Inferior parietal cortex (tissue), 1 donor: ENCODE data around the gene HSPBAP1.
"Not testable (repeated sequence)": the region's sequence is repeated elsewhere in the genome, so short reads cannot be mapped to it uniquely, and the experiment has no call there.

Experiments
- DNase-seq: peaks from one replicate; pipeline ENCODE4 v3.0.0-alpha.2; 2016; ENCODE audit errors: extremely low spot score

Gene HSPBAP1

DNA sequence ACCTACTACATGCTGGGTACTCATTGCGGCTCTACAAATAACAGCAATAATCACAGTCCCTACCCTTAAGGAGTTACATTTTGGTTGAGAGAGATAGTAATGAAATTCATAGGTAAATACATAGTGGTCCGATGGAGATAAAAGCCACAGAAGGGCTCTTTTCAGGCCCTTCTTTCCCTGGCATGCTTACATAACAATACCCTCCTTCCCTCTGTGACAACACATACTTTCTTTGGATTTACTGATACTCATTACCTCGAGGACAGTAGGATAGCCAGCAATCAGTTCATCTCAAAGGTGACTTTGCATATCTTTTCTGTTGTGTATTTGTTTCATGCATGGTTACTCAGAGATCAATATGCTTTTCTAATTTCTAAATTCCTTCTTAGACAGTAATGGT, 54.5 kb downstream of the HSPBAP1 start:
- DNase-seq = no peak

- DNase-seq = not testable (repeated sequence)
These were observed 60.7 kb downstream of the HSPBAP1 start for GRCh38 chr3:122732682-122733525.

GRCh38 chr3:122730240-122730639, 63.4 kb downstream of the HSPBAP1 start:
- no peak for DNase-seq

DNA sequence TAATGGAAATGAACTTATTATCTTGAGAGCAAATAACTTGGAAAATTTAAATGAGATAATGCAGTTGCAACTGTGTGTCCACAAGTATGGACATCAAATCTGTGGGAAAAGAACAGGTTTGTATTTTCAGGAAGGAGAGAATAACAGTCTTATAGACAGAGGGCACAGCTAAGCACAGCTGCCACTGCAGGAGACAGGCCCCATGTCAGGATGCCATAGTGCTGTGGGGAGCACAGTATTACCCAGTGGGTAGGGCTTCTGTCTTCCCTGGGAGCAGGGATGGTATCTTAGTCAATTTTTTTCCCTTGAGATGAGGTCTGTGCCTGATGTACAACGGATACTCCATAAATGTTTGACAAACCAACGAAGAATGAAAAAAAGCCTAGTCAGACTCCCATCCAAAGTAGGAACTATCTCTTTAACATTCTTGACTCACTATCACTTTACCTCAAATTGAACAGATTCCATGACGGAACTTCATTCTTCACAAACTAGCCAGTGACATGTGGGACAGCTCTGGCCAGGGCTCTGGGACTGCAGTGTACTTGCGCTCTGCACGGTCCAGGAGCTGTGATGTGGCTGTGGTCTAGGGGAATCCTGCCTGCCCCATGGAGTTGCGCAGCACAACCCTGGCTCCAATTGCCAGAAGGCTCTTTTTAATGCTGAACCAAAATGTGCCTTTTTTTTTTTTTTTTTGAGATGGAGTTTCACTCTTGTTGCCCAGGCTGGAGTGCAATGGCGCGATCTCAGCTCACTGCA, 64.7 kb downstream of the HSPBAP1 start:
- DNase-seq = no peak

- no peak for DNase-seq
These were observed 65.4 kb downstream of the HSPBAP1 start for GRCh38 chr3:122728186-122728585.

DNA sequence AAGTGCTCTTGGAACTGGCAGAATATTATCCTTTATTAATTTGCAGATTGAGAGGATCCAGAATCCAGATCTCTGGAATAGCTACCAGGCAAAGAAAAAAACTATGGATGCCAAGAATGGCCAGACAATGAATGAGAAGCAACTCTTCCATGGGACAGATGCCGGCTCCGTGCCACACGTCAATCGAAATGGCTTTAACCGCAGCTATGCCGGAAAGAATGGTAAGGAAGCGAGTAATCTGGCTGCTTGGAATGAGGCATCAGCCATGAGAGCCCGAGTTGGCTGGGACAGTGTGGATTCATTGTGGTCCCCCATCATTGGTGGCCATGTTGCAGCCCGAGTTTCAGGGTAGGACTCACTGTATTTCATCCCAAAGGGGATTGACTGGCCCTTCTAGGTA, 65.9 kb downstream of the HSPBAP1 start:
- DNase-seq = no peak

GRCh38 chr3:122727294-122727693, 66.3 kb downstream of the HSPBAP1 start:
- DNase-seq = no peak

GRCh38 chr3:122725106-122725505, 68.5 kb downstream of the HSPBAP1 start:
- DNase-seq = no peak

GRCh38 chr3:122719273-122719921, 74.2 kb downstream of the HSPBAP1 start:
- no peak for DNase-seq

DNA sequence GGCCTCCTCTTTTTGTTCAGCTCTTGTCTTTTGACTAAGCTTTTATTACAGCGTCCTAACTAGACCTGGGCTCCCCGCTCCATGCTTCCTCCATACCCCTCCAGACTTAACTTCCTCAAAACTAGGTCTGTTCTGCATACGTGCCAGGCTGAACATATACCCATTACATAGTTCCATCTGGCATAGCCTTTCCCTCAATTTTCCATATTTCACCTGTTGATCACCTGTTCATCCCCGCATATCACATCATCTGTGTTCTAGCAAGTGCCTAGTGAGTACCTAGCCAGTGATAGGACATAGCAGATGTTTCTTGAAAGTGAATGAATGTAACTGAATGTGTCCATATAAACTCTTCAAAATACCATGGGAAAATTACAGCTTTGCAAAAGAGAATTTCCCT, 77.0 kb downstream of the HSPBAP1 start:
- no peak for DNase-seq

DNA sequence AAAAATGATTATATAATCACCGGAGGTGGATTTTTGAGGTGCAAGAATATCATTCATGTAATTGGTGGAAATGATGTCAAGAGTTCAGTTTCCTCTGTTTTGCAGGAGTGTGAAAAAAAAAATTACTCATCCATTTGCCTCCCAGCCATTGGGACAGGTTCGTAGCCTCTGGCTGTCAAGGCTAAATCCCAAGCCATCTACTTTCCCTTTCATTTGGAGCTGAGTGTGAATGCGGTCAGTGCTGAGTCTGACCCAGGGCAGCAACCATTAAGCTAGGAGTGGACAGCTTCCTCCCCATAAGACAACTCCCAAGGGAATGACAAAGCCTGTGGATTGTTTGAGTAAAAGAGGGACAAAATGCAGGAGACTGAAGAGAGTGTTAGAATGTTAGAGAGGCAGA, 79.4 kb downstream of the HSPBAP1 start:
- no peak for DNase-seq

GRCh38 chr3:122710616-122711251, 82.9 kb downstream of the HSPBAP1 start:
- not testable (repeated sequence) for DNase-seq

- DNase-seq = no peak
These were observed 88.3 kb downstream of the HSPBAP1 start for GRCh38 chr3:122705379-122705778.

- no peak for DNase-seq
These were observed 93.4 kb downstream of the HSPBAP1 start for GRCh38 chr3:122700193-122700592.

DNA sequence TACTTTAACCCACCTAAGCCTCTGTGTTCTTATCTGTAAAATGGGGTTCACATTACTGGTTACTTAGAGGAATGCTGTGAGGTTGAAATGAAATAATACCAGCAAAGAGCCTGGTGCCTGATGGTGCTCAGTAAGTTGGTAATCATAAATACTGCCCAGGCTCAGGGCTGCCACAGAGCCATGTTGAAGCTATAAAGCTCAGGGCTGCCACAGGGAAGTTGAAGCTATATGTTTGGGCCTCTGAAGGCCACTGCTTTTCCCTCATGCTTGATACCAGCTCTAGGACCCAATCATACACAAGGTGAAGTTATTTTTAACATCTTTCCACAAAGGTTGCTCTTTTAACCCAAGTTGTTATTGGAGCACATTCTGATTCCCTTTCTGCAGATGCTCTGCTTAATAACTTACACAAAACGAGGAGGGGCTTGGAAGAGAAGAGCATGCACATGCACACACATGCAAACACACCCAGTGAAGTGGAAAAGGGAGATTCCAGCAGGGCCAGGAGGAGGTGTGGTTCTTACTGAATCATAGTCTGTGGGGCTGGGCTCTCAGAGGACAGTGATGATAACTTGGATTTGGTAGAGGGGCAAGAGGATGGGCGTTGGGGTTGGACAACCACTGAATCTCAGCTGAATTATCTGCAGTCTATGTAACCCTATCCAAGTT, 95.5 kb downstream of the HSPBAP1 start:
- no peak for DNase-seq

- DNase-seq = no peak
These were observed 97.6 kb downstream of the HSPBAP1 start for GRCh38 chr3:122695927-122696561.

DNA sequence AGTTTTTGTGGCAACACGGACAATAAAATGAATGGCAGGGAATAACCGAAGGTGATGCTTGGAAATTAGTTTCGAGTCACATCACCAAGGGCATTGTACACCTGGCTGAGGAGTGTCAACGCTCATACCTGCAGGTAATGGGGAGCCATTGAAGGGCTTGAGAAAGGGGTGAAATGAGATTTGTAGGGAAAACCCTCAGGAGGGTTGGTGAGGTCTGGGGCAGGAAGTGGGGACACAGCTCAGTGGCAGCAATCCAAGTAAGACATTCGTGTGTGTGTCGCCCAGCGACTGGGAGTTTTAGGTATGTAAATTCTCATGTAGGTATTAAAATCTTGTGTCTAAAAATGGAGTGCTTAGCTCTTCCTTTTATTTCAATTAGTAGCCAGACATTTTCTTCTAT, 98.7 kb downstream of the HSPBAP1 start:
- DNase-seq = no peak

GRCh38 chr3:122692674-122693073, 101.0 kb downstream of the HSPBAP1 start:
- no peak for DNase-seq

DNA sequence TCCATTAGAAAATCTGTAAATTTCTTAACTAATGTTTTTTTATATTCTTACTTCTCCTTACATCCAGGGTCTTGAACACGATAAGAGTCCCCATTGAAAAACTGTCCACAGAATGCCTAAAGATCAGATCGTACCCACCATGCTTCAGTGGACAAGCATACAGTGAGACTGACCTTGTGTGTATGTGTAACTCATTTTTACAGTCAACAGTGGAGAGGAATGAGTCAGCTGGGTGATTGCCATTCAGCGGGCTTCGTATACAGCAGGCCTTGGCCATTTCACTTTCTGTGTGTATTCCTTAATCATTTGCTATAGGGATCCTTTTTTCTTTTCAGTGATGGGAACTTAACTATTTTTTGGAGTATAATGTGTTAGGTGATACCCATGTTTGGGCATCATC, 102.4 kb downstream of the HSPBAP1 start:
- DNase-seq = no peak

- DNase-seq = no peak
These were observed 103.5 kb downstream of the HSPBAP1 start for GRCh38 chr3:122690096-122690495.
